ENCODE data around the gene CTNNA3.

GRCh38 chr10:66783316-66783715 is 912.7 kb downstream of the CTNNA3 start:
- TF ChIP-seq, protein P1, sequence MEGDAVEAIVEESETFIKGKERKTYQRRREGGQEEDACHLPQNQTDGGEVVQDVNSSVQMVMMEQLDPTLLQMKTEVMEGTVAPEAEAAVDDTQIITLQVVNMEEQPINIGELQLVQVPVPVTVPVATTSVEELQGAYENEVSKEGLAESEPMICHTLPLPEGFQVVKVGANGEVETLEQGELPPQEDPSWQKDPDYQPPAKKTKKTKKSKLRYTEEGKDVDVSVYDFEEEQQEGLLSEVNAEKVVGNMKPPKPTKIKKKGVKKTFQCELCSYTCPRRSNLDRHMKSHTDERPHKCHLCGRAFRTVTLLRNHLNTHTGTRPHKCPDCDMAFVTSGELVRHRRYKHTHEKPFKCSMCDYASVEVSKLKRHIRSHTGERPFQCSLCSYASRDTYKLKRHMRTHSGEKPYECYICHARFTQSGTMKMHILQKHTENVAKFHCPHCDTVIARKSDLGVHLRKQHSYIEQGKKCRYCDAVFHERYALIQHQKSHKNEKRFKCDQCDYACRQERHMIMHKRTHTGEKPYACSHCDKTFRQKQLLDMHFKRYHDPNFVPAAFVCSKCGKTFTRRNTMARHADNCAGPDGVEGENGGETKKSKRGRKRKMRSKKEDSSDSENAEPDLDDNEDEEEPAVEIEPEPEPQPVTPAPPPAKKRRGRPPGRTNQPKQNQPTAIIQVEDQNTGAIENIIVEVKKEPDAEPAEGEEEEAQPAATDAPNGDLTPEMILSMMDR (IDR thresholded peaks at IDR 0.05; ENCODE audit: insufficient read depth, low read length, poor library complexity, severe bottlenecking), result no peak
- TF ChIP-seq EZH2phosphoT487 (conservative IDR thresholded peaks at IDR 0.05; ENCODE audit: low read length), result no peak
